HepG2 (cell line): ENCODE data around the gene KAT6B. TPM values are rescaled to one million over a fixed set of nuclear protein-coding genes. Genes with fewer than 3 reads are reported as not detected.

Experiments used
- ATAC-seq: fragments of 200-7000 bp; cut with Tn5 transposase; 3 replicates; pipeline ENCODE4 v1.9.1; 2020; ENCODE audit warnings: mild to moderate bottlenecking, moderate library complexity
- BruUV-seq: library from RNA; stranded (reverse); fragments of 400-500 nt; replicated peaks from 2 replicates; lab custom pipeline; 2021; lab: Mats Ljungman, UMichigan
- CTCF ChIA-PET: fragments of 300-600 bp; formaldehyde crosslinking; extraction: SDS; loops from one replicate; lab custom pipeline; 2021; ENCODE audit warnings: low total read pairs, inconsistent platforms, low intra/inter-chr PET ratio; lab: Yijun Ruan, JAX
- POLR2A ChIA-PET: fragments of 350-600 bp; sonication (Branson Sonifier 250); formaldehyde crosslinking; loops from one replicate; lab custom pipeline; 2020; ENCODE audit warnings: antibody characterized with exemption, inconsistent platforms; lab: Yijun Ruan, JAX
- DNase-seq: peaks from one replicate; pipeline ENCODE4 v3.0.0-alpha.2; 2015; ENCODE audit warnings: low spot score
- FAIRE-seq: peaks from 3 replicates; lab custom pipeline; 2011; peaks lifted over from hg19 to GRCh38; lab: Jason Lieb, UNC
- H2AFZ ChIP-seq: one replicate; pipeline ENCODE4 v1.6.1; 2011; ENCODE audit warnings: low read length, inconsistent platforms
- H3K27ac ChIP-seq: fragments of 300-600 bp; 3 replicates; pipeline ENCODE4 v1.8.0; 2011; ENCODE audit warnings: mixed run types, mild to moderate bottlenecking, mixed read lengths, low read length, inconsistent platforms; ENCODE audit not compliant: insufficient read depth; ENCODE audit errors: extremely low read length
- H3K27me3 ChIP-seq, 2 experiments: fragments of 200-600 bp in 1 of 2; 2 replicates in 1 of 2; 3 replicates in 1 of 2; pipeline versions ENCODE4 v1.6.0 to v1.8.0; 2011; ENCODE audit warnings: low read length in 2 of 2, mild to moderate bottlenecking in 2 of 2, moderate library complexity in 2 of 2, inconsistent platforms in 1 of 2; ENCODE audit not compliant: insufficient read depth in 2 of 2, control insufficient read depth in 1 of 2
- H3K36me3 ChIP-seq, 2 experiments: fragments of 200-600 bp in 1 of 2; replicated peaks in 1 of 2; 2 replicates in 1 of 2; 3 replicates in 1 of 2; pipeline versions ENCODE4 v1.5.1 to v1.8.0; 2011; ENCODE audit warnings: low read length in 2 of 2, inconsistent platforms in 1 of 2; ENCODE audit not compliant: insufficient read depth in 2 of 2, control insufficient read depth in 1 of 2
- H3K4me1 ChIP-seq: 2 replicates; pipeline ENCODE4 v1.5.1; 2012; ENCODE audit warnings: low read length, inconsistent platforms; ENCODE audit not compliant: insufficient read depth
- H3K4me2 ChIP-seq: 2 replicates; pipeline ENCODE4 v1.6.0; 2011; ENCODE audit warnings: low read depth, low read length, inconsistent platforms
- H3K4me3 ChIP-seq, 3 experiments: fragments of 200-600 bp in 1 of 3; sonication (generic), shearing (Covaris generic) in 1 of 3; replicated peaks in 1 of 3; 2 replicates each; pipeline ENCODE4 v1.5.1; 2011 to 2016; ENCODE audit warnings: low read length in 3 of 3, inconsistent platforms in 2 of 3, low read depth in 2 of 3, mild to moderate bottlenecking in 2 of 3, control low read depth in 1 of 3, mixed read lengths in 1 of 3; ENCODE audit not compliant: insufficient read depth in 1 of 3
- H3K79me2 ChIP-seq: one replicate; pipeline ENCODE4 v1.6.1; 2011; ENCODE audit warnings: low read length, inconsistent platforms; ENCODE audit not compliant: insufficient read depth
- H3K9ac ChIP-seq: 2 replicates; pipeline ENCODE4 v1.6.0; 2011; ENCODE audit warnings: mild to moderate bottlenecking, low read depth, low read length, inconsistent platforms; ENCODE audit not compliant: insufficient read depth
- H3K9me3 ChIP-seq: 2 replicates; pipeline ENCODE4 v1.5.1; 2012; ENCODE audit warnings: mild to moderate bottlenecking, low read length
- H4K20me1 ChIP-seq: 2 replicates; pipeline ENCODE4 v1.6.0; 2011; ENCODE audit warnings: inconsistent platforms, mild to moderate bottlenecking, low read length, moderate library complexity; ENCODE audit not compliant: insufficient read depth
- EHMT2 ChIP-seq: fragments of 200-600 bp; sonication (generic); IDR thresholded peaks from 2 replicates; pipeline ENCODE4 v1.7.0; 2017; ENCODE audit warnings: antibody characterized with exemption, low read depth, low read length, borderline replicate concordance
- GZF1 ChIP-seq: sonication (generic); formaldehyde crosslinking; IDR thresholded peaks from 2 replicates; pipeline ENCODE4 v1.5.1; 2020; ENCODE audit warnings: mild to moderate bottlenecking, missing genetic modification reagents
- MYC ChIP-seq: sonication (generic); formaldehyde crosslinking; IDR thresholded peaks from 2 replicates; pipeline ENCODE4 v1.9.0; 2021; ENCODE audit warnings: missing genetic modification reagents, borderline replicate concordance
- NR1H2 ChIP-seq: sonication (generic); formaldehyde crosslinking; IDR thresholded peaks from 2 replicates; pipeline ENCODE4 v1.8.1; 2022; ENCODE audit warnings: low read depth, missing genetic modification reagents, borderline replicate concordance
- RAD51 ChIP-seq: fragments of 450-650 bp; IDR thresholded peaks from 2 replicates; pipeline ENCODE4 v1.6.1; 2016; ENCODE audit warnings: borderline replicate concordance
- TBX2 ChIP-seq: sonication (generic); formaldehyde crosslinking; IDR thresholded peaks from 2 replicates; pipeline ENCODE4 v1.5.0; 2020; ENCODE audit warnings: missing genetic modification reagents, mild to moderate bottlenecking, borderline replicate concordance
- ZKSCAN5 ChIP-seq: sonication (generic); formaldehyde crosslinking; IDR thresholded peaks from 2 replicates; pipeline ENCODE4 v1.5.1; 2020; ENCODE audit warnings: mild to moderate bottlenecking, missing genetic modification reagents
- ZNF20 ChIP-seq: sonication (generic); formaldehyde crosslinking; IDR thresholded peaks from 2 replicates; pipeline ENCODE4 v1.4.0; 2020; ENCODE audit warnings: mild to moderate bottlenecking, moderate library complexity, missing genetic modification reagents
- ZNF337 ChIP-seq: sonication (generic); formaldehyde crosslinking; IDR thresholded peaks from 2 replicates; pipeline ENCODE4 v1.5.1; 2020; ENCODE audit warnings: missing genetic modification reagents, low read depth, mild to moderate bottlenecking, borderline replicate concordance
- ZNF510 ChIP-seq: sonication (generic); formaldehyde crosslinking; IDR thresholded peaks from 2 replicates; pipeline ENCODE4 v1.4.0; 2020; ENCODE audit warnings: low read depth, mild to moderate bottlenecking, missing genetic modification reagents
- ZNF557 ChIP-seq: sonication (generic); formaldehyde crosslinking; IDR thresholded peaks from 2 replicates; pipeline ENCODE4 v1.4.0; 2020; ENCODE audit warnings: missing genetic modification reagents
- ZNF747 ChIP-seq: sonication (generic); formaldehyde crosslinking; IDR thresholded peaks from 2 replicates; pipeline ENCODE4 v1.8.1; 2023; ENCODE audit warnings: missing genetic modification reagents, mild to moderate bottlenecking, borderline replicate concordance
- ZNF761 ChIP-seq: sonication (generic); formaldehyde crosslinking; conservative IDR thresholded peaks from 2 replicates; pipeline ENCODE4 v1.4.0; 2020; ENCODE audit warnings: mild to moderate bottlenecking, missing genetic modification reagents
- ZNF777 ChIP-seq: sonication (generic); formaldehyde crosslinking; IDR thresholded peaks from 2 replicates; pipeline ENCODE4 v1.4.0; 2020; ENCODE audit warnings: missing genetic modification reagents
- WGBS: methylation state at CpG from one replicate; pipeline ENCODE4 v1.1.6; 2017; ENCODE audit warnings: low lambda C conversion rate; 5-methylcytosine and 5-hydroxymethylcytosine counted together
- in situ Hi-C: cut with HindIII; loops from 2 replicates; pipeline ENCODE4 v1.10.0; 2017; ENCODE audit warnings: low pct_unique_long_range_greater_than_20kb; ENCODE audit not compliant: extremely low pct_ligation_motif_present
- intact Hi-C: fragments of 100-400 bp; cut with micrococcal nuclease; formaldehyde crosslinking; loops from one replicate; pipeline ENCODE4 v1.10.0; 2022; ENCODE audit not compliant: unreplicated experiment
- polyA plus RNA-seq, 8 experiments: library from polyadenylated mRNA; depleted of rRNA in 3 of 8; stranded (reverse) in 7 of 8; unstranded in 1 of 8; fragments of >200 nt; fragmentation: Illumina TruSeq in 4 of 8; extraction: Trizol in 4 of 8; gene quantifications; 2 replicates each; pipeline versions ENCODE4 v1.2.1 to v1.2.3, GENCODE V29; 2011 to 2016; ENCODE audit warnings: low read depth in 4 of 8, missing spikeins in 1 of 8, mixed read lengths in 1 of 8; ENCODE audit not compliant: insufficient read depth in 1 of 8
- total RNA-seq, 5 experiments: library from RNA; depleted of rRNA; stranded (reverse); fragments of >200 nt; fragmentation: Illumina TruSeq; extraction: Trizol; gene quantifications; 2 replicates each; pipeline ENCODE4 v1.2.3, GENCODE V29; 2016; ENCODE audit warnings: low read depth in 1 of 5
- TF ChIP-seq, protein P1 (sequence below): sonication (generic); formaldehyde crosslinking; IDR thresholded peaks from 2 replicates; pipeline ENCODE4 v1.5.0; 2020; ENCODE audit warnings: missing genetic modification reagents, mild to moderate bottlenecking, borderline replicate concordance

The KAT6B gene
- total and polyA plus RNA-seq, 2 of the 13 experiments (the other 11 are each of a cell fraction or from before 2014, with no cell fraction given), result 3.0 to 9.5 TPM

DNA sequence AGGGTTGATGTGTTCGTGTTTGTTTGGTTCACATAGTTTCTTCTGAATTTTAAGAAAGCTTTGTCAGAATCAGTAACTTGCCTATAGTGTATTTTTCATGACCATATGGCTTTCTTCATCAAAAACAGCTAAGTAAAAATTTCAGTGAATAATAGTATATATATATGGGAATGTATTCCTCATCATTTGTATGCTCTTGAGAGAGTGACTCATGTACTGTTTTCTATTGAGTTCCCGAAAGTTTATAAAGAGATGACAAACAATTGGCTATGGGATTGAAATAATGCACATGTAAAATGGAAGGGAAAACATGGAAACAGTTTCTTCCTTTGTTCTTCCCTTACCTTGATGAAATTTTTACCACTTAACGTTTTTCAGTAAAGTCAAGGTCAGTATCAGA lies 56.4 kb downstream of the KAT6B start:
- TF ChIP-seq ZKSCAN5 (CRISPR knock-in tag), result no peak
- TF ChIP-seq TBX2 (CRISPR knock-in tag), result no peak
- TF ChIP-seq ZNF761 (CRISPR knock-in tag), result no peak
- no peak for TF ChIP-seq RAD51
- TF ChIP-seq MYC, result no peak
- TF ChIP-seq ZNF557 (CRISPR knock-in tag), result no peak
- TF ChIP-seq ZNF777, result no peak
- TF ChIP-seq ZNF20 (CRISPR knock-in tag), result no peak
- no peak for TF ChIP-seq ZNF337 (CRISPR knock-in tag)
- TF ChIP-seq, all 625 proteins: peak for 0
- H3K4me1 ChIP-seq, result peaks cover 24% of the 10 kb centered on the region
- CTCF ChIA-PET, result no interaction called here
- H3K27ac ChIP-seq, result no peak overlapping the region
- POLR2A ChIA-PET, result no interaction called here
- FAIRE-seq (no peak), DNase-seq (no peak), ATAC-seq (no peak)
- H3K36me3 ChIP-seq, result no peaks in the 10 kb centered on the region
- no peak overlapping the region for H2AFZ ChIP-seq
- H4K20me1 ChIP-seq, result no peaks in the 10 kb centered on the region
- H3K79me2 ChIP-seq, result peaks cover 4% of the 10 kb centered on the region
- H3K9me3 ChIP-seq, result no peaks in the 10 kb centered on the region
- H3K4me3 ChIP-seq, result no peak overlapping the region
- intact Hi-C loops, result no loop called here
- 88% methylated on average over 3 of the region's 3 CpGs for WGBS
- in situ Hi-C loops, result no loop called here
- H3K27me3 ChIP-seq, result no peaks in the 10 kb centered on the region
- H3K9ac ChIP-seq, result no peak overlapping the region
- BruUV-seq, result no TSS peak
- H3K4me2 ChIP-seq, result no peak overlapping the region

DNA sequence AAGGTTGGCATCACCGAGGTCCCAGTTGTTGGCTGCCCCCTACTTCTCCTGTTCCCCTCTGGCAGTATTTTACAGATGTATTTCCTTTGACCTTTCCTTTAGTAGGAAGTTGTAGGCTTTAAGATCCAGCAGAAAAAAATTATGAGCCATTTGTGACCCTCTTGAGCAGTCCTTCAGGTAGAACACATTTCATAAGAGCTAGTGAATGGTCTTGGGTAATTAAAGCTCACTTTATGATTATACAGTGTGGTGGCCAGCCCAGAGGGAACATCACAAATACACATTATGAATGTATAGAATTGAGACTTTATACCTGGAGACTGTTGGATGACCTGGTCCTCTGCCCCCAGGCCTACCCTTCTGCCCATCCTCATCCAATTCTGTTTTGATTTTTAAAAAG lies 57.0 kb downstream of the KAT6B start:
- ATAC-seq, result no peak
- TF ChIP-seq GZF1 (CRISPR knock-in tag) (no peak), EHMT2 (no peak), ZNF747 (CRISPR knock-in tag) (no peak), NR1H2 (CRISPR knock-in tag) (no peak), ZNF510 (CRISPR knock-in tag) (no peak)
- TF ChIP-seq, protein P1, sequence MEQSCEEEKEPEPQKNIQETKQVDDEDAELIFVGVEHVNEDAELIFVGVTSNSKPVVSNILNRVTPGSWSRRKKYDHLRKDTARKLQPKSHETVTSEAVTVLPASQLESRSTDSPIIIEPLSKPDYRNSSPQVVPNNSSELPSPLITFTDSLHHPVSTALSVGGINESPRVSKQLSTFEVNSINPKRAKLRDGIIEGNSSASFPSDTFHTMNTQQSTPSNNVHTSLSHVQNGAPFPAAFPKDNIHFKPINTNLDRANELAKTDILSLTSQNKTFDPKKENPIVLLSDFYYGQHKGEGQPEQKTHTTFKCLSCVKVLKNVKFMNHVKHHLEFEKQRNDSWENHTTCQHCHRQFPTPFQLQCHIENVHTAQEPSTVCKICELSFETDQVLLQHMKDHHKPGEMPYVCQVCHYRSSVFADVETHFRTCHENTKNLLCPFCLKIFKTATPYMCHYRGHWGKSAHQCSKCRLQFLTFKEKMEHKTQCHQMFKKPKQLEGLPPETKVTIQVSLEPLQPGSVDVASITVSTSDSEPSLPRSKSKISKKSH, result no peak
- intact Hi-C loops, result no loop called here

More for the DNA sequence above, 57.0 kb downstream of the KAT6B start:
- H4K20me1 ChIP-seq, result no peaks in the 10 kb centered on the region
- H3K9me3 ChIP-seq, result no peaks in the 10 kb centered on the region
- H3K27ac ChIP-seq, result no peak overlapping the region
- FAIRE-seq, result no peak
- H3K4me3 ChIP-seq, result no peak overlapping the region
- H3K9ac ChIP-seq, result no peak overlapping the region
- 95% methylated on average over 1 of the region's 1 CpG for WGBS
- peaks cover 24% of the 10 kb centered on the region for H3K4me1 ChIP-seq
- POLR2A ChIA-PET, result no interaction called here
- no peaks in the 10 kb centered on the region for H3K36me3 ChIP-seq
- no peak overlapping the region for H3K4me2 ChIP-seq
- H3K27me3 ChIP-seq, result no peaks in the 10 kb centered on the region
- DNase-seq, result no peak
- H3K79me2 ChIP-seq, result peaks cover 2% of the 10 kb centered on the region
- in situ Hi-C loops, result no loop called here
- CTCF ChIA-PET, result no interaction called here
- H2AFZ ChIP-seq, result no peak overlapping the region
- no TSS peak for BruUV-seq
